ENCODE data around the gene CDKAL1. TPM values are rescaled to one million over a fixed set of nuclear protein-coding genes. Genes with fewer than 3 reads are reported as not detected.

Gene CDKAL1
- total RNA-seq, 4 donors from 2014 or later = 10.1 to 22.0 (median 12.5) TPM

DNA sequence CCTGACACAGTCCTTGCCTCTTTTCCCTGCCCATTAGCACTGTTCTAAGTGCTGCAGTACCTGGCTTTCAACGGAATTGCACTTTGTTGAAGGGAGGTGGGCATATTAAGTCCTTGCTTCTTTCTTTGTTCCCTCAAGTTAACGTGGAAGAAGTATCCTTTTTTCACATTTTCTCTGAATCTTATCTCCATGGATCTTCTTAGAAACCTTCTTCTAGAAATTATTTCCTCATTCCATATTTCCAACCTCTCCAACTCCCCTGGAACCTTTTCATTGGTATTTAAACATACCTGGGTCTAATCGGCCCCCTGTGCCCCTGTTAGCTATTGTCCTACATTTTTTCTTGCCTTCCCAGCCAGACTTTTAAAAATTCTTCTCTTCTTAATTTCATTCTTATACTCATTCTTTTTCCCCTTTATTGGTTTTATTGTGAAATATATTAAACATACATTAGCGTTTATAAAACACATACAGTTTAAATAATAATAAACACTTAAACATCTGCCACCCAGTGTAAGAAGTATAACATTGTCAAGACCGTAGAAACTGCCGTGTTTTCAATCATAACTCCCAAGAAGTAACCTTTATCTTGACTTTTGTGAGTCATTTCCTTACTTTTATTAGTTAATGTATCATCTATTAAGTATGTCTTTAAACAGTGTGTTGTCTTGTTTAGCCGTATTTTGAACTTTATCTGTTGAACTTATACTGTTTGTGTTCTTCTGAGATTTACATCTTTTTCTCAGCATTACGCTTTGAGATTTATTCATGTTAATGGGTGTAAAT is 118.2 kb downstream of the CDKAL1 start:
- no peak for DNase-seq (ENCODE audit: low spot score in 2 of 2)
- Histone ChIP-seq H3K4me1 (no peaks in the 10 kb centered on the region), H3K27me3 (no peaks in the 10 kb centered on the region), H3K27ac (no peak overlapping the region), H3K4me3 (no peak overlapping the region), H3K9me3 (no peaks in the 10 kb centered on the region), H3K36me3 (peaks cover 5% of the 10 kb centered on the region)
- TF ChIP-seq EP300 (IDR thresholded peaks at IDR 0.05) (no peak), POLR2A (IDR thresholded peaks at IDR 0.05) (no peak), POLR2AphosphoS5 (IDR thresholded peaks at IDR 0.05) (no peak), CTCF (IDR thresholded peaks at IDR 0.05) (no peak)
- 78% methylated on average over 8 of the region's 8 CpGs for WGBS

- no peaks in the 10 kb centered on the region for H3K9me3 ChIP-seq
Observed at GRCh38 chr6:20653085-20653479, 118.8 kb downstream of the CDKAL1 start.

GRCh38 chr6:20655317-20655716 is 121.1 kb downstream of the CDKAL1 start:
- no peak overlapping the region for H3K4me3 ChIP-seq
- H3K36me3 ChIP-seq = peaks cover 5% of the 10 kb centered on the region
- no peaks in the 10 kb centered on the region for H3K27me3 ChIP-seq
- no peak for TF ChIP-seq POLR2AphosphoS5 (IDR thresholded peaks at IDR 0.05)
- TF ChIP-seq EP300 (IDR thresholded peaks at IDR 0.05) = no peak
- TF ChIP-seq CTCF (IDR thresholded peaks at IDR 0.05) = no peak
- no peak for TF ChIP-seq POLR2A (IDR thresholded peaks at IDR 0.05)
- no peaks in the 10 kb centered on the region for H3K9me3 ChIP-seq
- DNase-seq (ENCODE audit: low spot score in 2 of 2) = no peak
- H3K4me1 ChIP-seq = peaks cover 11% of the 10 kb centered on the region
- WGBS = 94% methylated on average over 5 of the region's 5 CpGs
- no peak overlapping the region for H3K27ac ChIP-seq

More at GRCh38 chr6:20653085-20653479, 118.8 kb downstream of the CDKAL1 start:
- DNase-seq (ENCODE audit: low spot score in 2 of 2) = no peak
- Histone ChIP-seq H3K4me3 (no peak overlapping the region), H3K4me1 (peaks cover 3% of the 10 kb centered on the region), H3K36me3 (peaks cover 5% of the 10 kb centered on the region), H3K27ac (no peak overlapping the region), H3K27me3 (no peaks in the 10 kb centered on the region)
- no peak for TF ChIP-seq CTCF (IDR thresholded peaks at IDR 0.05)
- TF ChIP-seq POLR2A (IDR thresholded peaks at IDR 0.05) = no peak
- TF ChIP-seq POLR2AphosphoS5 (IDR thresholded peaks at IDR 0.05) = no peak
- no peak for TF ChIP-seq EP300 (IDR thresholded peaks at IDR 0.05)
- 95% methylated on average over 4 of the region's 4 CpGs for WGBS

DNA sequence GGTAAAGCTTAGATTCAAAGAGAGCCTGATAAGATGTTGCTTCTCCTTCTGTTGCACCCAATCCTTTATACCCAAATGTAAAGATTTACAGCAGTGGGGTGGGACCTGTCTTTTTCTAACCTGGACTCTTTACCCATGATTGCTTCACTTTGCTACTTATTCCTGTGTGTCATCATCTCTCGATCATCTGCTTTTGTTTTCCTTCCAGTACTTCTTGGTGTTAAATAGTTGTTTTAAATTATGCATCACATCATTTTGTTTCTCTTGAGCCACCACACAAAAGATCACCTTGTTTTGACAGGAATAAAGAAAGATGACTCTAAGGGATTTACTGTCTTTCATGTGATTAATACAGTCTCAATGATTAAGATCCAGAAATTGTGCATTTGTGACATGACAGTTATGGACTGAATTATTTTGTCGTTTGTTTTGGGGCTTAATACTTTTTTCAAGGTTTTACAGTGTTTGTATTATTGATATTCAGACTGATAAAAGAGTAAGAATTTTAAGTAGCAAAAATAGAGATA is 123.1 kb downstream of the CDKAL1 start:
- Histone ChIP-seq H3K36me3 (peaks cover 5% of the 10 kb centered on the region), H3K27me3 (no peaks in the 10 kb centered on the region), H3K27ac (no peak overlapping the region), H3K9me3 (no peaks in the 10 kb centered on the region), H3K4me1 (peaks cover 31% of the 10 kb centered on the region), H3K4me3 (no peak overlapping the region)
- TF ChIP-seq CTCF (IDR thresholded peaks at IDR 0.05) = no peak
- no peak for TF ChIP-seq POLR2A (IDR thresholded peaks at IDR 0.05)
- TF ChIP-seq EP300 (IDR thresholded peaks at IDR 0.05) = no peak
- no peak for TF ChIP-seq POLR2AphosphoS5 (IDR thresholded peaks at IDR 0.05)
- DNase-seq (ENCODE audit: low spot score in 2 of 2) = no peak
- WGBS = 60% methylated on average over 2 of the region's 2 CpGs

- 75% methylated on average over 2 of the region's 2 CpGs for WGBS
- no peak for DNase-seq (ENCODE audit: low spot score in 2 of 2)
- peaks cover 37% of the 10 kb centered on the region for H3K4me1 ChIP-seq
- no peaks in the 10 kb centered on the region for H3K9me3 ChIP-seq
- H3K4me3 ChIP-seq = no peak overlapping the region
- no peak overlapping the region for H3K27ac ChIP-seq
- H3K36me3 ChIP-seq = peaks cover 5% of the 10 kb centered on the region
- no peaks in the 10 kb centered on the region for H3K27me3 ChIP-seq
- TF ChIP-seq EP300 (IDR thresholded peaks at IDR 0.05) (no peak), CTCF (IDR thresholded peaks at IDR 0.05) (no peak), POLR2A (IDR thresholded peaks at IDR 0.05) (no peak), POLR2AphosphoS5 (IDR thresholded peaks at IDR 0.05) (no peak)
Observed at GRCh38 chr6:20658053-20658452, 123.8 kb downstream of the CDKAL1 start.
